Caki2 (cell line): Measurements from ENCODE around the gene DCST1. TPM values are rescaled to one million over a fixed set of nuclear protein-coding genes. Genes with fewer than 3 reads are reported as not detected.

Experiments used
- DNase-seq: peaks from one replicate; pipeline ENCODE4 v3.0.0-alpha.2; 2015; ENCODE audit warnings: low read depth
- in situ Hi-C: cut with HindIII; loops from 2 replicates; pipeline ENCODE4 v1.10.0; 2016; ENCODE audit warnings: low sequenced_read_pairs, low pct_unique_long_range_greater_than_20kb, mixed read lengths
- total RNA-seq: library from RNA; depleted of rRNA; stranded (reverse); fragments of >200 nt; shearing (Covaris generic); gene quantifications from 2 replicates; pipeline ENCODE4 v1.2.3, GENCODE V29; 2014; ENCODE audit warnings: low replicate concordance

Gene DCST1
- total RNA-seq, 1 experiment from 2014 or later = not detected

DNA sequence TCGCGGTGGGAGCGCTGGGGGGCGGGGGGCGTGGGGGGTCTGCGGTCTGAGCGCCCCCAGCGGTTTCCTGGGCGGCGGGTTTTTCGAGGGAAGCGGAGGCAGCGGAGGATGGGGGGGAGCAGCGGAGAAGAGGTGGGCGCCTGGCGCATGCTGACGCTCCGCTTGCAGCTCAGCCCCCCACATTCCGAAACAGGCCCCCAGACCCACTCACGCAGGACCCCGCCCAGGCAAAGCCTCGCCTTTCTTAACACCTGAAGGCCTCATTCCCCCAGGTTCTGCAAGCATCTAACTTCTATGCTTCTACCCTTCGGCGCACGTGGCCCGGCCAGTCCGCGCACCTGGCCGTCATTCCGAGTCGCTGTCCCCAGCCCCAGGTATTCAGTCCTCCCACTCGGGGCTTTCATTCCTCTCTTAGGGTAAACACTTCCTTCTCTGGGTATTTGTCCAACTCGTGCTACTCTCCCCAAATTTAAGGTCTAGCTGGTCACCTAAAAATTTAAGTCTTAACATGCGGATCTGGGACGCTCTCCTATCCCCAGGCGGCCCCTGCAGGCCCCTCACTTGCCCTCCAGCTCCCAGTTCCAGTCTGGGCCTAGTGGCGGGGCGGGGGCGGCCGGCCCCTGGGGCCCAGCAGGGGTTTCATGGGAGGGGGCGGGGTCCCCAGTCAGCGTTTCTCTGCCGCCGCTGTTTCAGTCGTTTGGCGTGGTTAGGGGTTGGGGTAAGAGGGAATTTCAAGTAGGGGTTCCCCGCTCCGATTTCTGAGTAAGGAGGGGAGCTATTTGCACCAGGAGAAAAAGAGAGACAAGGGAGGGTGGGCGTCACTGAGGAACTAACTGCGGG, 33.8 kb upstream of the DCST1 start:
- in situ Hi-C loops = no loop called here
- no peak for DNase-seq

DNA sequence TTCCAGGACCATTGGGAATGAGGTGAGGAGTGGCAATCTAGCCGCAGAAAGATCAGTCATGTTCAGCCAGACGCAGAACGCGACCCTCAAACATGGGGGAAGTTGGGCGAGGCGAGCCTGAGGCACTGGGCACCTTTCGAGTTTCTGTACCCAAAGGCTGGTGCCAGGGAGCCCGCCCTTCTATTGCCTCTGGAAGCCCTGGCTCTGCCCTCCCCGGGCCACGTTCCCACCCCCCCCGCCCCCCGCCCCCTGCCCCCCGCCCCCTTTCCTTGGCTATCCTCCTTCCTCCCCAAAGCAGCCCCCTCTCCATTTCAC, 33.3 kb upstream of the DCST1 start:
- DNase-seq = no peak
- in situ Hi-C loops = no loop called here

DNA sequence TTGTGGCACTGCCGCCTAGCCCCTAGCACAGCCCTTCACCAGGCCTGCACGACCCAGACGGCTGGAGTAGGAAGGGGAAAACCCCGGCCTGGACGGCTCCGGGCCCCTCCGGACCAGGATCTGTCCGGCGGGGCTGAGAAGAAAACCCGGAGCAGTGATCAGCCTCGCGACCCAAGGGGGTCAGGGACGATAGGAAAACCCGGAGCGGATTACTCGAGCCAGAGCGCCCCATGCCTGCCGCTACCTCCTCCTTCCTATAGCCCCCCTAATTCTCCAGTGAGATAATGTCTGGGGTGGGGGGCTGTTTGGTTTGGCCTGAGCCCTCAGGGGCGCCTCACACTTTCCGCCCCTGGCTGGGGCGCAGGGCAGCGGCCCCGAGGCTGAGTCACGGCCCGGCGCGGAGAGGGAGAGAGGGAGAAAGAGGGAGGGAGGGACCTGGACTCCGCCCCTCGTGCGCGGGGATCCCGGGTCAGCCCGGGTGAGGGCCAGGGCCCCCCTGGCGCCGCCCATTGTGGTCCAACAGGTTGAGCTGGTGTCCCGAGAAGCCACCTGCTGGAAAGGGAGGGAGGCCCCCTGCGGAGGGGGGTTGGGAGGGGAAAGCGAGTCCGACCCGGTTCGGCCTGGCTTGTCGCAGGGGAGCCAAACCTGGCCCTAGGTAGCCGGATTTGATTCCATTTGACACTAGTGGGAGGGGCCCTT, 32.7 kb upstream of the DCST1 start:
- peak; percentile 94 for DNase-seq
- in situ Hi-C loops = no loop called here

DNA sequence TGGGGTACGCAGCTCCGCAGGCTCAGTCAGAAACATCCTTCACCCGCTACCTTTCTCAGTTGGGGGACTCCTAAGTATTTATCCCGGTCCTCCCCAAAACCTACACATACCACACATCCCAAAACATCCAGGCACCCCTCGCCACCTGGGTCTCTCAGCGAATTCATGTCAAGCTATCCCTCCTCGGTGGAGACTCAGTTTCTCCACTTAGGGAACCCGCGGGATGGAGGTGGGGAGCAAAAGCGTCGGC, 32.3 kb upstream of the DCST1 start:
- in situ Hi-C loops = no loop called here
- DNase-seq = no peak

DNA sequence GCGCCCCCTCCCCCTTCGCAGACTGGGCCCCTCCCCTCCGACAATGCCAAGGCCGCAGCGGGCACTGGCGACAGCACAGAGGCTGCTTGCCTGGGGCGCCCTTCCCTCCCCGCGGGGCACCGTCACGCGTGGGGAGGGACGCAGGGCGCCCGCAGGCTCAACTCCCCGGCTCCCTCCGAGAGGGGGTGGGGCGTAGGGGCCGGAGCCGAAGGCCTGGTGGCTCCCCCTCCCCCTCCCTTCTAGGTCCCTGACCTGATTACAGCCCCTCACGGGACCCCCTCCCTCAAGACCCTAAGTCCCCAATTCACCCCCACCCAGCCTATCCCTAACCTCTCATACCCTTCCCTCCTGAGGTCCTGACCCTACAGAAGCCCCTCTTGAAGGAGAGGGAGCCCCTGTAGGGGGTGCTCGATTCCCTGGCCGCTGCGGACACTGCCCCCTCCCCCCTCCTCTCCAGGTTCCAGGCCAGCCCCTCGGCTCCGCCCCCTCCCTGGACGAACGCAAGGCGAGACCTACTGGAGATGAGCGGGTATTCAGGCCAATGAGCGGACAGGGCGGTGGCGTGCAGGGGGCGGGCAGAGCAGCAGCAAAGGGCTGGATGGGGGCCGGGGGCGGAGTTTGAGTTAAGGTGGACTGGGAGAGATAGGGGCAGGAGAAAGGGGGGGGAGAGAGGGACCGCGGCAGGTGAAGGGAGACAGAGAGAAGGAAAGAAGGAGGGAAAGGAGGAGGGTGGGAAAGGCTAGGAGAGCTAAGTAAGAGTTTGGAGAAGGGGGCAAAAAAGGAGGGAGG, 31.8 kb upstream of the DCST1 start:
- in situ Hi-C loops = no loop called here

DNA sequence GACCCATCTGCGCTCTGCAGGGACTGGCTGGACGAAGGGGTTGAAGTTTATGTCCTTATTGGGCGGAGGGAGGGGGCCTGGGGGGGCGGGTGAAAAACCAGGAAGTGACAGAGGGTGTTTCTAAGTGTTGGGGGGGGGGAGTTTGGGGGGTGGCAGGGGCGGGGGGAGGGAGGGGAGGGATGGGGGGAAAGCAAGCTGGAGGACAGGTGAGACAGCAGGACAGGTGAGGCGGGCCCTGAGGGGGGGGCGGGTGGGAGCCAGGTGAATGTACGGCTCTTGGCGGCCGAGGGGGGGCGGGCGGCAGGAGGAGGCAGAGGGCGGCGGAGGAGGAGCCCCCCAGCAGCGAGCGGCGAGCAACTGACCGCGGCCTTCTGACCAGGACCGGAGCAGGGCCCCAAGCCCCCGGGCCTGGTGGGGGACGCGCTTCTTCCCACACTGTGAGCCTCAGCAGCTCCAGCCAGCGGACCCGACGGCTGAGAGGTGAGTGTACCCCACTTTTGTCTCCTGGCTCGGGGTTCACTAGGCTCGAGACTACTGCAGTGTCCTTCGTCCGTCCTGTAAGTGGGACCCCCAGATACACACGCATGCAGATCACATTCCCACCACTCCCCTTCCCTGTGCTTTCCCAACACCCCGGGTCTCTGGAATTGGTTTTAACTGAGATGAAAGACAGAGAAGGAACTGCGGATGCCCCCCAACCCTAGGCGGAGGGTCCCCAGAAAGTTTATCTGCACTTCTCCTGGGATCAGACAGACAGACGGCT, 31.0 kb upstream of the DCST1 start, which contains the start of gene ZBTB7B:
ZBTB7B (plus strand) TSS at position 339 of the 763 bp plus-strand sequence. CDS start 11,859 bp downstream, outside the sequence.
- peak; percentile 32 for DNase-seq
- in situ Hi-C loops = no loop called here

More for the DNA sequence above, 31.8 kb upstream of the DCST1 start:
- DNase-seq = peak; percentile 93

DNA sequence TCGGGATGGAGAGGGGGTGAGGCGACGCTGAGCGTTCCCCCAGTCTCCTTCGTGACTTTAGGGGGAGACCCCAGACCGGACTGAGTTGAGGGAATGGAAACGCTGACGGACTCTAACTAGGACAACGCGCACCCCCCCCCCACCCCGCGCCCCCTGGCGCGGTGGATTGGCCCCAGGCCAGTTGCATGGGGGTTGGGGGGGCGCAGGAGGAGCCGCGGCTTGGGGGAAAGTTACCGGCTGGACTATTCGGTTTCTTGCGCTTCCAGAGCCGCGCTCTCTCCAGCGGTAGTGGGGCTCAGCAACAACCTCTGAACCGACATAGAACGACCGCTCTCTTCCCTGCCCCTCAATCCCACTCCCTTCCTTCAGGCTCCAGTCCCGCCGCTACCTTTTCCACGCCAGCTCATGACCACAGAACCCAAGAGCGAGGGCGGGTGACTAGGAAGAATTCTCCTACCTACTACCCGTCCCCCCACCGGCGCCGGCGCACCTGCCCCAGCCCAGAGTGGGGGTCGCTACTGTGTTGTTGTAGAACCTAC, 30.3 kb upstream of the DCST1 start:
- DNase-seq = peak; percentile 27
- in situ Hi-C loops = no loop called here

DNA sequence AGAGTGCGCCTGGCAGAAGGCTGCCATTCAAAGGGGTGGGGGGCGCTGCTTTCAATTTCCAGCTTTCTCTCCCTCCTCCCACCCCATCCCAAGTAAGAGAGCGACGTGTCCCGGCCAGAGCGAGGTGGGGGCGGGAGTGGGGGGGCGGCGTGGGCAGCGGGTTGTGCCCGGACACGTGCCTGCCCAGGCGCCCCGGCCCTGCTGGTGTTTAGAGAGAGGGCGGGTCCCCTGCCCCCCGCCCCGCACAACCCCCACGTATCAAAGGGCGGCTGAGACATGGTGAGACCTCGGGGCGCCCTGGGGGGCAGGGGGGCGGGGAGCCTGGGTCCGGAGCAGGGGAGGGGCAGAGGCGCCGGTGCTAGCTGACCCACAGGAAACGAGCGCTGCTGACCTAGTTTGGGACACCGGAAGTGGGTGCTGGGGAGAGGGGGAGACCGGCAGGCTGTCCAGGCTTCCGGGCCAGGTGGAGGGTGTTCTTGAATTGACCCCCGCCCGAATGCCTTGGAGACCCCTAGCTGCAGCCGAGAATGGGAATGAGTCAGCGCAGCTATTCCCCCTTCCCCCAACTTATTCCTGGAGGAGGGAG, 29.8 kb upstream of the DCST1 start:
- peak; percentile 26 for DNase-seq
- in situ Hi-C loops = no loop called here

DNA sequence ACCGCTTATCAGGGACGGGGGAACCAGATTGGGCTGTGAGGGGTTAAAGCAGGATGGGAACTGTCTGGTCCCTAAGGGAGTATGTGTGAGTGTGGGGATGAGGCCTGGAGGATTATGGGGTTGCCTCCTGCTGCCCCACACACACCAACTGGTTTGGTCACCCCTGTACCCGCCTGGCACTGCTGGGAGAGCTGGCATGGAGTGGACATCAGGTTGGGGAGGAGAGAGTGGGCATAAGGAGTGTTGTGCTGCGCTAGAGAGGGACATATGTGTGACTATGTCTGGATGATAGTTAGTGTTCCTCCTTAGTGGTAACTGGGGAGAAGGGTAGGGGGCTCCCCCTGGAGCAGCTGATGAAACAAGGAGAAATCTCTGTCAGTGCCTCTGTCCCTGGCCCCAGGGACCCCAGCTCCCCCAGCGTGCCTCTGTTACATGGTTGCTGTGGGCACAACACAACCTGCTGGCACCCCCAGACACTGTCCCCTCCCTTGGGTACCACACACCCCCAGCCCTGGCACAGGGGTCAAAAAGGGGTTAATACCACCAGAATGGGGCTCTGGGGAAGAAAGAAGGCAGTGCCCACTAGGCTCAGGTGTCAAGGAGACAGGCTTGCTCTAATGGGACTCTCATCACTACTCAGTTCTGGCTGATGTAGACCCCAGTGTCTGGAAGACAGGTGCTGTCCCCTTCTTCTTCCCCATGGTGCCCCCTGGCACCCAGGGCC, 29.1 kb upstream of the DCST1 start:
- DNase-seq = no peak
- in situ Hi-C loops = no loop called here

DNA sequence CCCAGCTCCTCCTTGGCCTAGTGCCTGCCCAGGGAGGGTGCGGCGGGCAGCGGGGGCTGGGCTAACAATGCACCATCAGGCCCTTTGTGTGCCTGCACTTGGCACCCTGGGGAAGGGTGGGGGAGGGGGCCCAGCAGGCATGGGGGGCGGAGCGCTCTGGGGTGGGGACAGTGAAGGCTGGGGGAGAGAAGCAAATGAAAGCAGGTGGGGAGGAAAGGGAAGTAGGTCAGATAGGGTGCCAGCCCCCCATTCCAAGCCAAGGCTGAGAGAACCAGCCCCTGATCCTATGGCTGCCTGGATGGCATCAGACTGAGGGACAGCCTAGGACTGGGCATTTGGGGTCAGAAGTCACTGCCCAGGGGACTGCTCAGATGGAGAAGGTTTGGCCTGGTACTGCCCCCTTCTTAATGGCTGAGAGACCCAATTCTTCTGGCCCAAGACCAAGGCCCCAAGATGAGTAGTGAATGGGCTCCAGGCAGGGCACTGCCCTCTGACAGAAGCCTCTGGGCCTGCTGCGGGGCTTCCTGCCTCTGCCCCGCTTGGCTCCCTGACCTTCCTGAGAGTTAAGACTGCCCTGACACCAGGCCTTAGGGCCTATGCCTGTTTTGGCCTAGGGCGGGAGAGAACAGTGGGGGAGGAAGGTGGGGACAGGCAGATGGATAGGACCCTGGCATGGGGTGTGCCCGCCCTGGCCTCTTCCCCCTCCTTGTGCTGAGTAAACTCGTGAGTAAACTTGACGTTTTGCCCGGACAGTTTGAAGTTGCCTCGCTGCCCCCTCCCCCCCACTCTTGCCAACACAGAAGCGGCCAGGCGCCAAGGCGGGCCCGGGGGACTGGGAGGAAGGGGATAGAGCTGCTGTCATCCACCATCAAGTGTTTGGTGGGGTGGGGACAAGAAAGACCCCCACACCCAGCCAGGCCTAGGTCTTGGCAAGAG, 28.3 kb upstream of the DCST1 start:
- DNase-seq = no peak
- in situ Hi-C loops = no loop called here

DNA sequence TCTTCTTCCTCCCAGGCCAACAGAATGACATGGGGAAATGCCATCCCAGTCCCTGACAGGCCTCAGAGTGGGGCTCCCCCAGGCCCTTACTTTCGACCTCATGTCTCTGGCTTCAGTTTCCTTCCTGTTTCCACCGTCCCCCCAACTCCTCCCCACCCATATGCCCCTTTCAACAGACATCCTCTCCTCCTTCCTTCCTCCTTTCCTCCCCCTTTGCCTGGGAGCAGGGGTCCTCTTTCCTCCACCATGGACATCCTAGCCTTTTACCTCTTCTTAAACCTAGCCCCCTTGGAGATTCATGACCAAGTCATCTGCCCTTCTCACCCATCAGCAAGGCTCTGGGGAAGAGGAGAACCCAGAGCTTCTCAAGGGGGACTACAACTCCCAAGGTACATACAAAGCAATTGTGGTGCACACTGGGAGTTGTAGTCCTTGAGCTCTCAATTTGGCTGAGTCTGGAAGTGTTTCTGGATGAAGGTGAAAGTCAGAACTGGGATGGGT, 27.0 kb upstream of the DCST1 start:
- DNase-seq = no peak
- in situ Hi-C loops = no loop called here

DNA sequence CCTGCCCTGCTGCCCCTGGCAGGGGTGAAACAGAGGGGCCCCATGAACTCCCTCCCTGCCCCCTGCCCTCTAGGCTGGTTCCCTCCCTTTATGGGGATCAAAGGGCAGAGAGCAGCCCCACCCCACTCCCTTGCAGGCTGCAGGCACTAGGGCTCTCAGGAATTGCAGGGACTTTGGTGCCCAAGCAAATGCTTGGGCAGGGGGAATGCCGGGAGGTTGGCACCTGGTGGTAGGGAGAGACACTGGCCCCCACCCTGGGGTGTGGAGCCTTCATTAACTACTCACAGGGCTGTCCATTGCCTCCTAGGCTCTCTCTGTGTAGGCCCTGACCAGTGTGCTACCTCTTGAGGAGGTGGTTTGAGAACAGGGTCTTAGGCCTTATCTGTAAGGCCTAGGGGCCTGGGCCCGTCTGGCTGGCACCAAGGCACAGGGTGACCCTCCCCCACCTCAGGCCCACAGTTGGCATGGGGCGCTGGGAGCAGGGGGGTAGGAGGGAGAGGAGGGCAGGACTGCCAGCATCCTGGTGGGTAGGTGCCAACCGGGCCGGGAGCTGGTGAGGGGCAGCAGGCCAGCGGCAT, 26.3 kb upstream of the DCST1 start:
- DNase-seq = no peak

DNA sequence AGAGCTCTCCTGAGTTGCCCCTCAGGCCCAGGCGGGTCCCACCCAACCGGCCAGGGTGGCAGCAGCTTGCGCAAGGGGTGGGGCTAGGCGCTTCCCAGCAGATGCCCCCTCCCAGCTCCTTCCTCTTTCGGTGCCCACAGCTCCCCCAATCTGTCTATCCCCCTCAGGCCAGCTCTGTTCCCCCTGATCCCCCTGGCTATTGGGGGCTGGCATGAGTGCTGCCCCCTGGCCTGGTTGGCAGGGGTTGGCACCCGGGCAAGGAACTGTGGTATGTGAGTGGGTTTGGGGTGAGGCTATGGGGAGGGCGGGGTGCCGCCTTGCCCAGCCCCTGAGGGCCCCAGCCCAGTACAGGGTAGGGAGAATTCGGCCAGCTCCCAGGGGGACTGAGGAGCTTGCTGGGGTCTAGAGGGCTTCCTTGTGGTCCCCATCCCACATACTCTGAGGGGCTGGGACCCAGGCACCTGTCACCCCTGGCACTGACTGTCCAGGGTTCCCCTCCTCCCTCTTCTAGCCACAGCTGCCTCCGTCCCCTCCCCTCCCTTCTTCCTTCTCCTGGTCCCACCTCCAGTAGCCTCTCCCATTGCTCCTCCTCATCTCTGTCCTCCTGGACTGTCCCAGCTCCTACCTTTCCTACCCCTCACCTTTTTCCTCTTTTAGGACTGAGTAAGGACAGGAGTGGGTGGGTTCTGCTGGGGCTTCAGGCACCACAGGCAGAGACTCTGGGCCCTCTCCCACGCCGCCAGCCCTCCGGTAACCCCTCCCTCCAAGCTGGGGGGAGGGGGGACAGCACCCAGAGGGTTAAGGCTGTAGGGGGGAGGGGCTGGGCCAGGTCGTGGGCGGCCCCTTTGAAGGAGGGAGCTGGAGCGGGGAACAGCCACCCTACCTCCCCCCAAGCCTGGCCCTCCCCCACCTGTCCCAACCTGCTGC, 25.3 kb upstream of the DCST1 start:
- DNase-seq = no peak
- in situ Hi-C loops = no loop called here

More for the DNA sequence above, 26.3 kb upstream of the DCST1 start:
- in situ Hi-C loops = no loop called here

DNA sequence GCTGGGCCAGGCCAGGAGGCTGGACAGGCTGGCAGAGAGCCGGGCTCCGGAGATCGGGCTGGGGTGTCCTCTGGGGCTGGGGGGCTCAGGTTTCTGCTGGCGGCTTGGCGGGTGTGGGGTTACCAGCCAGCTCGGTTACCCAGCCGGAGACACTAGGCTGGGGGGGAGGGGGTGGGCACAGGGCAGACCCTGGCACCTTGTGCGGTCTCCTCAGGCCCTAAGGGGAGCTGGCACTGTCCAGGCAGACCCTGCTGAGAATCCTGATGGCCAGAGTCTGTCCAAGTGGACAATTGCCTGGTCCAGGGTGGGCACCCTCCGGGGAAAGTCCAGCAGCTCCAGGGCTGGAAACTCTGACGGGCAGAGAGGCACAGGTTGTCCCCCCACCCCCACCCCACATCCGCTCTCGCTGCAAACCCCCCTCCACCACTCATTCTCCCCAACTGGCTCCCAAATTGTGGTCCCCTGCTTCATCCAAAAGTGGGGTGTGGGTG, 24.4 kb upstream of the DCST1 start:
- in situ Hi-C loops = no loop called here

DNA sequence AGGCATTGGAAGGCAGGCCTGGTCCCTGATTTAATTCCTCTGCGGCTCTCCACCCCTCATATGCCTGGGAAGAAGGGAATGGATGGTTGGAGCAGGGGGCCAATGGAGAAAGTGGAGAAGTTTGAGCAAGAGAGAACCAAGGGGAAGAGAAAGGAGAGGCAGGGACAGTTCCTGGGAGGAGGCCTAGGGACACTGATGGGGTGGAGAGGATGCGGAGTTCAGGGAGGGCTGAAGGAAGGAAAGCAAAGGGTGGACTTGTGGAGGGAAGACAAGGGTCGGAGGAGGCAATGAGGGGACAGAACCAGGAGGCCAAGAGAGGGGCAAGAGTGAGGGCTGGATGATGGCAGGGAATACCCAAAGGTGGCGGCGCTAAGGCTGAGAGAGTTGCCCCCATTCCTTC, 23.9 kb upstream of the DCST1 start:
- no peak for DNase-seq
- in situ Hi-C loops = no loop called here

More for the DNA sequence above, 24.4 kb upstream of the DCST1 start:
- DNase-seq = no peak
